GM19025 (cell line): ENCODE data around the gene BCHE.
"Not testable (repeated sequence)": the region's sequence is repeated elsewhere in the genome, so short reads cannot be mapped to it uniquely, and the experiment has no call there.

ENCODE experiments used
- ATAC-seq: cut with Tn5 transposase; IDR thresholded peaks from one replicate; pipeline ENCODE4 v1.9.1; 2021; ENCODE audit warnings: mild to moderate bottlenecking, low read depth, moderate library complexity; ENCODE audit not compliant: unreplicated experiment

Gene BCHE

DNA sequence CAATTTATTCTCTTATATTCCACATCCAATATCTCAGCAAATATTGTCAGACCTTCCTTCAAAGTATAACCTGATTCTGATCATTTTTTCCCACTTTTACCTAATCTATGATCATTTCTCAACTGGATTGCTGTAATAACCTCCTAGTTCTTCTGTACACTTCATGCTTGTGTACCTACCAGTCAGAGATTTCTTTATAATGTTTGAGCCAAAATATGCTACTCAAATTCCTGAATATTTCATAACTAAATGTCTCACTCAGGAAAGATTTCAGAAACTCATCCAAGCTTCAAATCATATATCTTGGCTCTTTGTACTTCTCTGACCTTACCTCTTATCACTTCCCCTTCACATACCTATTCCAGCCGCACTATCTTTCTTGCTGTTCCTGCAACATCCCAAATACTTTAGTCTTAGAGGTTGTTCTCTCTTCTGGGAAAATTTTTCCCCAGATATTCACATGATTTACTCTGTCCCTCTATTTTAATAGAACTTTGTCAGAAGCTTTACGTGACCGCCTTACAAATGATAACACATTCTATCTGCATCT is 20.0 kb downstream of the BCHE start:
- ATAC-seq: no peak

DNA sequence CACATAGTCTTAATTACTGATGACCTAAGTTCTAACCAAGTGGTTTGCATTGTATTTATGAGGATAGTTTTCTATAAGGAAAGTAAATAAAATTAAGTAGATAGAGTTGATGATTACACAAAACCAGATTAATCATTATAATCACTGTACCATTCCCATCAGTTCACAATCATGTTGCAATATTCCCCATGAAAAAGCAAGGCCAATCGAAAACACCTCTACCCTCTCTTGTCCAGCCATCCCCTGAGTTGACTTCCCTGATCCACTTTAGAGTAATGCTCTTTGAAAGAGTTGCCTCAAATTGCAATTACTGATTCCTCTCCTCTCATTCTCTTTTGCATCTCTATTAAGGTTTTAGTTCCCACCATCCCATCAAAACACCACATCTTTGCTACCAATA is 21.0 kb downstream of the BCHE start:
- no peak for ATAC-seq

DNA sequence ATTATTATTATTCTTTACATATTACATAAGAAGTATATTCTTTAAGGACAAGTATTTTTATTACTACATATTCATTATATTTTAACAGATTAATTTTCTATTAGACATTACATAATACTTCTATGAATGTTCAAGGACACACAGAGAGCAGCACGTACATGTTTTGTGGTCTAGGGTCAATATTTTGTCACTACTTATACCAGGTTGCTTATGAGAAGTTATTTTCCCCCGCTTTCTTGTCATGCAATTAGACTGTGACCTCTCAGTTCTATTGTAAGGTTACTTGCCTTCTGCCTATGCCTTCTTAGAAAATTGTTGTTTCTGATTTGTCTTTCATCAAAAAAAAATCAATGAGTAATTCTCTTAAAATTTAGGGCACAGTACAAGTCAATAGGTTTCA is 21.5 kb downstream of the BCHE start:
- ATAC-seq: no peak

DNA sequence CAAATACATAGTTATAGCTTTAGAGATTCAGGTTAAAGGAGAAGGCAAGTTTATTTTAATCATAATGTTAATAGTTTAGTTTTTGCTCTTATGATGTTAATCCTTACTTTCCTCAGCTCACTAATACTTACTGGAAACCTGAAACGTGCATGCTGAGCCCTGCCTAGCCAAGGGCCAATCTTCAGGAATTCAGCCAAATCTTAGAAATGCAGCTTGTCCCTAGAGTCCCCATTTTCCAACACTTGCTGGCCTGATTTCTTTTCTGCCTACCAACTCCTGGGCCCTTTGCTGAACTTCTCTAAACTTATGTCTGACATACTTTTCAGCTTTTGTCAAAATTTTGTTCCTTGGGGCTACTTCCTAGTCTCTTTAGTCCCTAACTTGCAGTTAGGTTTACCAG is 22.8 kb downstream of the BCHE start:
- ATAC-seq: no peak

DNA sequence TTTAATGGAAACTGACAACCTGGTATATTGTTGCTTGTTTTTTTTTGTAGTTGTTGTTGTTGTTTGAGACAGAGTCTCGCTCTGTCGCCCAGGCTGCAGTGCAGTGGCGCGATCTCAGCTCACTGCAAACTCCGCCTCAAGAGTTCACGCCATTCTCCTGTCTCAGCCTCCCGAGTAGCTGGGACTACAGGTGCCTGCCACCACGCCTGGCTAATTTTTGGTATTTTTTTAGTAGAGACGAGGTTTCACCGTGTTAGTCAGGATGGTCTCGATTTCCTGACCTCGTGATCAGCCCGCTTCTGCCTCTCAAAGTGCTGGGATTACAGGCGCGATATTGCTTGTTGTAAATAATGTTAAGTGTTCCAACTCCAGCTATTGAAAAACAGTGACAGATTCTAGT is 29.3 kb downstream of the BCHE start:
- not testable (repeated sequence) for ATAC-seq

DNA sequence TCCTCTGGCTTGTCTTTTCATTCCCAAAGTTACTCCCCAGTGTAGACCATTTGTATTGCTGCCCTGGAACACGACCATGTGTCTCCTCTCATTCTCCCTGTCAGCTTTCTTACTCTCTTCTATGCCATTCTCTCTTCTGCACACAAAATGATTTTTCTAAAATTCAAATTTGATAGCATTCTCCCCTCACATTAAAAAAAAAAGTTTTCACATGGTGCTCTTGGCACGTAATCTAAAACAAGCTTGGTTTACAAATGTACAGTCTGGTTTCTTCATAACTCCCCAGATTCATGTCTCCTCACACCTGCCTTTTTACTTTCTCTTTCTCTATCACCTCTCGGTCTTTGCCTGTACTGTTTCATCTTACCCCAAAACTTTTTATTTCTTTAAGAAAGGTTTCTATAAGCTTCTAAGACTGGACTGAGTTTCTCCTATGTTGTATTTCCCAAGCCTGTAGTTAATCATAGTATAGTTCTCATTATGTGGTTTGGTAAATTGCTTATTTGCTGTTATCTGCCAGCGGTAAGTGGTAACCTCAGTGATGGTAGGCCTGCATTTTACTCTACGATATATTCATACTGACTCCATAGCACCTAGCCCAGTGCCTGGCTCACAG is 31.2 kb downstream of the BCHE start:
- ATAC-seq: peak; percentile 73

DNA sequence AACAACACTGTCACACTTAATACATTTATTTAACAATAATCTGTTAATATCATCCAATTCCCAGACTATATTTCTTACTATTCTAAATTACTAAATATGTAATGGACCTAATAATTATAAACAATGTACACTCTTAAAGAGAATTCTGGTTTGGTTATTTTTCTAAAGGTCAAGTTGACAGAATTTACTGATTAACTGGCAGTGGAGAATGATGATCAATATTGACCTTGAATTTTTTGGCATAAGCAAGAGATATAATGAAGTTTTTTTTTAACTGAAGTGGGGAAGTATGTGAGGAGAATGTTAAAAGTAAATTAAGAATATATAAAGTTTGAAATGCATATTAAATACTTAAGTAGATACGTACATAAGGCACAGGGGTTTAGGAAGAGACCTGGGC is 33.8 kb downstream of the BCHE start:
- ATAC-seq: no peak

DNA sequence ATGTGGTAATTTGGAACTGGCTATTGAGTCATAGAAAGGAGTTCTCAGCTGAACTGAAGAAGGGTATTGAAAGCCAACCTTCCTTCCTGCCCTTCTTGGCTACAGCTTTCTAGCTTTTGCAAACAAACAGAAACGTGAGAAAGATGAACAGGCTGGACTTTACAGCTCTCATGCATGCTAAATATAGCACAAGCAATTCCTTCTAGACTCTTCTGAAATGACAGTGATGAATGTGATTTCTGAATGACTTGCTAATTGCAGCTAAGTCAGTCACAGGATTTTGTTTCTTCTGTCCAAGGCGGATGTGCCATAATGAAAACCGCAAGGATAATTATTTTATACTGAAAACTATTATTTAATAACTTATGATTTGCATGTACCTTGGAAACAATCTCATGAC is 36.3 kb downstream of the BCHE start:
- no peak for ATAC-seq

DNA sequence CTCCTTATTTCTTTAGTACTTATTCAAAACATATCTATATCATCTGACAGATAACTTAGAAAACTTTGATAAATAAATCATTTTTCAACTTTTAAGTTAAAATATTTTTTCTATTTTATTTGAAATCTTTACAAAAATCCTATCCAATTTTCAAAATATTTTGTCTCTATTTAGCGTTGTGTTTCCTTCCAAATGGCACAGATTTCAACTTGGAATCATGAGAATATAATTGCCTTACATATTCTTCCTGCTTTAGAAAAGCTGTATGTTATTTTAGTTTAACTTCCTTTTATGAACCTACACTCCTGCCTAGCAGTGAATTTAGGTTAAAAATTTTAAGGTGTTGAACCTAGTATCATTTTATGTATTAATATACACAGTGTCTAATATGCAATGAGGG is 38.2 kb downstream of the BCHE start:
- ATAC-seq: no peak

DNA sequence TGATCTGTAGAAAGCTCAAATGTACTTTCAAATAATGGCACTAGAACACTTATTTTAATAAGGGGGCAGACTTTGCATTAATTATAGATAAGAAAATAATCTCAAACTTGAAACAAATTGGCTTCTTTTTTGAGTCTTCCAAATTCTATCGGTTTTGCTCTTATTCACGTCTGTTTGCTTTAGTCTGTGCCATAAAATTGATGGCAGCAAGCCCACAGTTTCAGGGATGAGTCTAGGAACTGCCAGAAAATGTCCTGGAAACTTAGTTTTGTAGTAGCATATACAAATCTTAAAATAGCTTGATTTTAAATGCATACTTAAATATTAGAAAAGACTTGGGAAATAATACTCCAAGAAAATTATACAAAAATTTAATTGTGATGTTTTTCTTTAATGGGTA is 39.7 kb downstream of the BCHE start:
- ATAC-seq: no peak

DNA sequence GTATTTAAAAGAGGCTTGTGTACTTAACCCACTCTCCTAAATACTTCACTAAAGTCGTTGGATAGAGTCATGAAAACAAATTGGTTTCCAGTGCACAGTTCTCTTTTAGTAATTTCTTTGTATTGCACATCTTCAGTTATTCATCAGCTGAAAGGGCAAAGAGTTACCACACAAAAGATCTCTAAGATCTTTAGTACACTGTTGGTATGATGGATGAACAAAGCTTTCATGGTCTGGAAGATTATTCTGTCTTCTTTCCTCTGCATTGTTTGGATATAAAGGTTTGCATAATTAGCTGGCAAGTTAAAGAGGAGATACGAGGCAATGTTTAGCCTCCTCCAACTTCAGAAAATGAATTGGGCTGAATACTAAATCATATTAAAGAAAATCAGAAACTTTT is 40.5 kb downstream of the BCHE start:
- no peak for ATAC-seq

DNA sequence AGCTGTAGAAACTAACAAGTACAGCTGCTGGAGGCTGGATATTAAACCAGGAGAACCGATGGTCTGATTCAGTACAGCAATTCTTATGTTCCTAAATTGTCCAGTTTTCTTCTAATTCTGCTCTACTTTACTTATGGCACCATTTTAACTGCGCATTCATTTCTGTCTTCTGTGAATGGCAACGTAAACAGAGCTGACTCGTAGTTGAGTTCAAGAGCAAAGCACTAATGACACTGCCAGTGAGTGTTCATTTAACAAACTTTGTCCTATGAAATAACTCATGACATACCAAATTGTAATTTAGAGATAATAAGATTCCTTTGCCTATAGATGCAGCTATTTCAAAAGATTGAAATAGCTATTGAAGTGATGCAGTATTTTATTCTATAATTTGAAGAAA is 48.7 kb downstream of the BCHE start:
- no peak for ATAC-seq

DNA sequence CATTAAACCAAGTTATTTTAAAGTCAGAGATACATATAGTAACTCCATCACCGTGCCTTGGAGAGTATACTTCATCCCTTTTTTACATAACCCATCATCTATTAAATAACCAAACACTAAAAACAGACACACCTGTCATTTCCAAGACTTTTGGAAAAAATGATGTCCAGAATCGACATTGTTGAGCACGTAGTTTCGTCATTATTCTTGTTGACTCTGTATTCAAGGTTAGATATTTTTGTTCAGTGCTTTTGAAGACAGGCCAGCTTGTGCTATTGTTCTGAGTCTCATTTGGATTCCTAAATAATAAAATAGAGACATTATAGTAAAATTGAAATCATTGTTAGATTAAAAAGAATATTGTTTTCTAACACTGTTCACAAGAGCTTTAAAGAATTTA is 51.2 kb downstream of the BCHE start:
- ATAC-seq: no peak

DNA sequence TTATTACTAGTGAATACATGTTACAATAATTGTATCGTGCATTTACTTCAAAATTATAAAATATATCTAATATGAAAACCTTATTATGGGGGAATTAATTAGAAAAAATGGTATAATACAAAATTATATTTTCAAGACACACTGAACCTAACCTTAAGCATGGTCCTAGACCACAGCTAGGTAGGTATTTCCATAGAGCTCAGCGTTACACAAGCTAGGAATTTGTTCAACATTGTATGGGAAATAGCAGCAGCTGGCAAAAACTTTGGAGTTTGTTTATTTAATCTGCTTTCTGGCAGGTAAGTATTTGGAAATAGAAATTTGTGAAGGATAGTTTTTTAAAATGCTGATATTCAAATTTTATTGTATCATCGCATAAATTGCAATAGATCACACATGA is 52.9 kb downstream of the BCHE start:
- no peak for ATAC-seq

DNA sequence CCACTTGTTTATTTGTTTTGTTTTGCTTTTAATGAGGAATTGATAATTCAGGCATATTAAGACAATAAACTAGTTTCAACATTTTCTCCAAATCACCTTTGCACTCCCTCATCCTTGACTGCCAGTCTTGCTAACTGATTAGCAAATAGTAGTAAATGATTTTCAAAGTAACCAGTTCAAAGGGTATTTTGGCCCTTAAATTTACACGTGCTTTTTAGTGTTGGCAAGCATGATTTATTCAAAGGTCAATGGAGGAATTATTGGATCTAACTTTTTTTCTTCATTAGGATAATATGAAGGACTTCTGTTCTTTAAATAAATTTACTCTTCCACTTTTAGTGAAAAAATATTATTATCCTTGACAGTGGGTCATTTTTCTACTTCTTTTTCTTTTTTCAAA is 53.8 kb downstream of the BCHE start:
- no peak for ATAC-seq

DNA sequence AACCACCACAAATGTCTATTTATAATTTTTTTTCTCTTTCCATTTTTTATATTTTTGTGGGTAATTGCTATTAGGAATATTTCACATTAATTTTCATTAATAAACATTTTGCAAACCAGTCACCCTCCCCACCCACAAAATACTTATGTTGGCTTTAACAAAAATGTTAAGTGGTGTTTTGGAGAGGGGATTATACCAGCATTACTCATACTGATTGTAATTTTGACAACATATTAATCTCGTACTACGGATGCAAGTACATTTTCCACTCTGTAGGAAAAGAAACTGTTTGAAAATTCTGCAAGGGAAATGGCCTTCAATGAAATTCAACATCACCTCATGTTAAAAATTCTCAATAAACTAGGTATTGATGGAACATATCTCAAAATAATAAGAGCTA is 58.3 kb downstream of the BCHE start:
- ATAC-seq: no peak

DNA sequence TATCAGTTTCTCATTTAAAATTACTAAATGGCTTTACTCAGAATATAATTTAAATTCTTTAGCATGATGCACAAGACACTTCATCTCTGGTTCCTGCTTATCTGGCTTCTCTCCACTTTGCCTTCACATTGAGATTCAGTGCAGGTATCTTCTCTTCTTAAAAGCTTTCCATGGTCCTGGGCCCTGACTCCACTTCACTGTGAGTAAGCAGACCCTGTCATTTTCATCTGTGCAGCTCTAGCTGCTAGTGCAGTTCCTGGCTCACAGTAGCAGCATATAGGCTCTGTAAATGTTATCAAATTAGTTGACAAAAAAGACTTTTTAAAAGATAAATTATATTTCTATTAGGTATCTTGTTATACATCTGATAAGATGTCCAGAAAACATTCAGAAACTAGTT is 58.8 kb downstream of the BCHE start:
- ATAC-seq: no peak

DNA sequence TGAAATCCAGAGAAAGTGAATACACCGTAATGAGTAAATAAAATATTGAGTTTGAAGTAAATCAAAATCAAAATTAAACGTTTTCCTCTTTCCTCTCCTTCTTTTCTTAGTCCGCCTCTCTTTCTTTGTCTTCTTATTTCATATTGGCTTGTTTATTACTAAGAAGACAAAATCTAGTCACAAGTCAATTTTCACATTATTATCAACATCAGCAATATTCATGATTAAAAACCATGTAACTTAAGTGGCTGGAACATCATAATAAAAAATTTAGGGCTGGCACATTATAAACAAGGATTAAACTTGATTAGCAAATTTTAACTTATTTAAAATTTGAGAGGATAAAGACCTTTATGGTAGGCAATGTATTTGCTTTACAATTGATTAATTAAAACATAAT is 61.4 kb downstream of the BCHE start:
- ATAC-seq: no peak

DNA sequence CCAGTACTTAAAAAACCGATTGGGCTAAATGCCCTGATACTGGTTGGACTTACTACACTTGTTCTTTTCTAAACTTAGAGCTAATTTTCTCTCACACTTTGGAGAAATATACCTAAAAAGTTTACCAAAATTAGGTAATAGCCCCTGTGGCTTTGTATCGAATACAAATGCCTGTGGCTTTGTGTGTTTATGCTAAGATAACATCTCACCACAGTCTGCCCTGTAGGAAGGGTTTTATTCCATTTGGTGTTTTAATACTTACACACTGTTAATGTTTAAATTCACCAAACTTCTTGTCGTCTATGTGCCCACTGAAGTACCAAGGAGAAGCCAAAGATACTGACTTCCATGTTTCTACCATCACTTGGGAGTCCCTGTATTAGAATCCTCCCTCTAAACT is 66.4 kb downstream of the BCHE start:
- no peak for ATAC-seq

DNA sequence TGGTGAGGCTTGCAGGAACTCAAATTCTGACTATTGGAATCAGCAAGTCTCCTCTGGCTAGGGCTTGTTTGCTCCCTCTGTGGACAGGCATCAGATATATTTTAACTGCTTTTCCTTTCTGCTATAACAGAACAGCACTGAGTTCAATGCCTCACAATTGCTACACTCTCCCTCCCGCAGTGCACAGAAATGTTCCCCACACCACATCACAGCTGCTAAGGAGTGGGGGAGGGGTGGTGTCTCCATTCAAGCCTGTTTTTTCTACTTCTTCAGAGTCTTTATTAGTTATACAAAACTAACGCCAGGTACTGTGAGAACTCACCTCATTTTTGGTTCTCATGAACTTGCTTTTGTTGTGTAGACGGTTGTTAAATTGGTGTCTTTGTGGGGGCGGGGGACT is 68.5 kb downstream of the BCHE start:
- no peak for ATAC-seq

DNA sequence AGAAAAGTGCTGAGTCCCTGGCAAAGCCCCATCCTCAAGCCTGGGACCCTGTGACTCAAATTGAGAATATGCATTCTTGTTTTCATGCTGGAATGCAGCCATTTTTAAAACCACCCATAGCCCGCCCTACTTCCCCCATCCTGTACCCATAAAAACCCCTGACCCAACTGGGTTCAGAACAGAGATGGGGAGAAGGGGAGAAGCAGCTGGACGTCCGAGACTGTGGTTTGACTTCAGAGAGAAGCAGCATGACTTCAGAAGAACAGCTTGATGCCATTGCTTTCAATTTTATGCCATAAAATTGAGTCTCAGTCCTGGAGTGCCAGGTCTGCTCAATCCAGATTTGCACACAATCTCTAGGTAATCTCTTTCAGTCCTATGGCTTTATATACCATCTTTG is 78.2 kb downstream of the BCHE start:
- ATAC-seq: no peak

DNA sequence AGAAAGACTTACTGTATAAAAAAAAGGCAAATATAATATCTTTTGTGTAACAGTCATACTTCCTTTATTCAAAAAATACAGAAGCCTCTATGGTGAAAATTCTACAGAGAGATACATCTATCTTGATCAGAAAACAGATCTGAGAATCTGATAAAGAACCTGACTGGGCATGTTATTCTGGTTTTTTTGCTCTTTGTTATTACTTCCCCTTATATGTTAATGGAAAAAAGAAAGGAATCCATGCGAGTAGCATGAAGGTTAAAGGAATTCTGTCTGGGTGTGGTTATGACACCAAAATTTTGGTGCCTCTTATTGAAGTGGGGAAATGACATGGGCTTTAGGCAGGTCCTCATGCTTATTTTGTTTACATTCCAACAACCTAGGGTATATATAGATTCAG is 81.7 kb downstream of the BCHE start:
- no peak for ATAC-seq
